H9 (cell line): ENCODE results near the gene DDRGK1. TPM values are rescaled to one million over a fixed set of nuclear protein-coding genes. Genes with fewer than 3 reads are reported as not detected.

Experiments used
- DNase-seq: peaks from one replicate; pipeline ENCODE4 v3.0.0-alpha.2; 2017
- H2AFZ ChIP-seq: one replicate; pipeline ENCODE4 v1.6.1; 2013; ENCODE audit warnings: mild to moderate bottlenecking, low read length, control low read depth, moderate library complexity
- H2AK5ac ChIP-seq: 2 replicates; pipeline ENCODE4 v1.6.1; 2013; ENCODE audit warnings: low read length, control low read depth, mixed read lengths; ENCODE audit not compliant: insufficient read length
- H2BK120ac ChIP-seq: one replicate; pipeline ENCODE4 v1.6.1; 2013; ENCODE audit warnings: low read depth, mild to moderate bottlenecking, low read length, control low read depth, inconsistent platforms; ENCODE audit not compliant: poor library complexity, severe bottlenecking
- H2BK12ac ChIP-seq: 2 replicates; pipeline ENCODE4 v1.6.1; 2013; ENCODE audit warnings: low read length, control low read depth, mixed read lengths, low read depth; ENCODE audit not compliant: insufficient read length
- H2BK15ac ChIP-seq: 2 replicates; pipeline ENCODE4 v1.6.1; 2013; ENCODE audit warnings: low read depth, low read length, control low read depth
- H2BK20ac ChIP-seq: one replicate; pipeline ENCODE4 v1.6.1; 2013; ENCODE audit warnings: low read depth, mild to moderate bottlenecking, low read length, control low read depth, inconsistent platforms; ENCODE audit not compliant: poor library complexity, severe bottlenecking
- H2BK5ac ChIP-seq: 2 replicates; pipeline ENCODE4 v1.6.1; 2013; ENCODE audit warnings: low read length, control low read depth, mixed read lengths; ENCODE audit not compliant: insufficient read length
- H3K14ac ChIP-seq: 2 replicates; pipeline ENCODE4 v1.6.1; 2013; ENCODE audit warnings: low read length, control low read depth; ENCODE audit not compliant: insufficient read depth
- H3K18ac ChIP-seq: 2 replicates; pipeline ENCODE4 v1.6.1; 2013; ENCODE audit warnings: low read depth, mild to moderate bottlenecking, mixed read lengths, low read length, control low read depth; ENCODE audit not compliant: insufficient read length
- H3K23ac ChIP-seq: 2 replicates; pipeline ENCODE4 v1.6.1; 2013; ENCODE audit warnings: low read length, control low read depth, mixed read lengths, low read depth; ENCODE audit not compliant: insufficient read length
- H3K23me2 ChIP-seq: 2 replicates; pipeline ENCODE4 v1.6.1; 2013; ENCODE audit warnings: low read depth, mild to moderate bottlenecking, mixed read lengths, low read length, control low read depth; ENCODE audit not compliant: insufficient read length, poor library complexity, severe bottlenecking
- H3K27ac ChIP-seq: 2 replicates; pipeline ENCODE4 v1.5.1; 2013; ENCODE audit warnings: low read length, control low read depth, mixed read lengths, low read depth; ENCODE audit not compliant: insufficient read length
- H3K27me3 ChIP-seq: 2 replicates; pipeline ENCODE4 v1.6.1; 2013; ENCODE audit warnings: low read length, control low read depth, inconsistent platforms; ENCODE audit not compliant: insufficient read depth
- H3K4ac ChIP-seq: 2 replicates; pipeline ENCODE4 v1.6.1; 2013; ENCODE audit warnings: low read depth, mild to moderate bottlenecking, control low read depth, inconsistent platforms, low read length, moderate library complexity
- H3K4me1 ChIP-seq: 2 replicates; pipeline ENCODE4 v1.6.1; 2013; ENCODE audit warnings: low read length, control low read depth, inconsistent platforms; ENCODE audit not compliant: insufficient read depth
- H3K4me2 ChIP-seq: 2 replicates; pipeline ENCODE4 v1.6.1; 2013; ENCODE audit warnings: low read length, control low read depth, mixed read lengths; ENCODE audit not compliant: insufficient read length, insufficient read depth
- H3K56ac ChIP-seq: 2 replicates; pipeline ENCODE4 v1.6.1; 2013; ENCODE audit warnings: low read depth, mild to moderate bottlenecking, mixed read lengths, low read length, control low read depth; ENCODE audit not compliant: insufficient read length
- H3K79me1 ChIP-seq: 2 replicates; pipeline ENCODE4 v1.6.1; 2013; ENCODE audit warnings: low read depth, mild to moderate bottlenecking, moderate library complexity, low read length, control low read depth, inconsistent platforms; ENCODE audit not compliant: insufficient read depth, poor library complexity, severe bottlenecking
- H3K79me2 ChIP-seq: 2 replicates; pipeline ENCODE4 v1.6.1; 2013; ENCODE audit warnings: low read length, control low read depth, inconsistent platforms; ENCODE audit not compliant: insufficient read depth
- H3K9ac ChIP-seq: 2 replicates; pipeline ENCODE4 v1.6.1; 2013; ENCODE audit warnings: low read length, control low read depth, mixed read lengths; ENCODE audit not compliant: insufficient read length; ENCODE audit errors: extremely low read depth
- H3K9me3 ChIP-seq: one replicate; pipeline ENCODE4 v1.6.1; 2013; ENCODE audit warnings: low read depth, low read length, inconsistent platforms; ENCODE audit not compliant: control insufficient read depth
- H3T11ph ChIP-seq: one replicate; pipeline ENCODE4 v1.6.1; 2013; ENCODE audit warnings: mild to moderate bottlenecking, low read length, control low read depth, inconsistent platforms
- H4K20me1 ChIP-seq: one replicate; pipeline ENCODE4 v1.6.1; 2013; ENCODE audit not compliant: control insufficient read depth, insufficient read length, insufficient read depth
- H4K5ac ChIP-seq: 2 replicates; pipeline ENCODE4 v1.6.1; 2013; ENCODE audit warnings: low read depth, mild to moderate bottlenecking, mixed read lengths, low read length, control low read depth; ENCODE audit not compliant: insufficient read length
- H4K8ac ChIP-seq: replicated peaks from 2 replicates; pipeline ENCODE4 v1.6.1; 2013; ENCODE audit warnings: low read length, control low read depth, mixed read lengths, low read depth; ENCODE audit not compliant: insufficient read length
- H4K91ac ChIP-seq: 2 replicates; pipeline ENCODE4 v1.6.1; 2013; ENCODE audit warnings: low read depth, mild to moderate bottlenecking, moderate library complexity, mixed read lengths, low read length, control low read depth; ENCODE audit not compliant: insufficient read length
- H3K27ac Mint-ChIP-seq, 3 experiments: 2 replicates in 2 of 3; 3 replicates in 1 of 3; pipeline ENCODE4 v1.8.0; 2020 to 2021; ENCODE audit warnings: mixed read lengths in 3 of 3, mild to moderate bottlenecking in 1 of 3, moderate library complexity in 1 of 3
- H3K27me3 Mint-ChIP-seq: 2 replicates; pipeline ENCODE4 v1.8.0; 2021; ENCODE audit warnings: low read depth, mild to moderate bottlenecking, moderate library complexity, mixed read lengths
- H3K36me3 Mint-ChIP-seq, 3 experiments: 2 replicates in 2 of 3; 3 replicates in 1 of 3; pipeline ENCODE4 v1.8.0; 2020 to 2021; ENCODE audit warnings: low read depth in 3 of 3, mixed read lengths in 3 of 3; ENCODE audit not compliant: insufficient read depth in 1 of 3
- H3K4me1 Mint-ChIP-seq, 2 experiments: 2 replicates each; pipeline ENCODE4 v1.8.0; 2020; ENCODE audit warnings: mixed read lengths in 2 of 2
- H3K4me3 Mint-ChIP-seq, 2 experiments: 2 replicates in 1 of 2; 3 replicates in 1 of 2; pipeline ENCODE4 v1.8.0; 2020 to 2021; ENCODE audit warnings: mild to moderate bottlenecking in 2 of 2, mixed read lengths in 2 of 2, moderate library complexity in 1 of 2
- H3K9me3 Mint-ChIP-seq, 2 experiments: 2 replicates in 1 of 2; 3 replicates in 1 of 2; pipeline ENCODE4 v1.8.0; 2020; ENCODE audit warnings: mild to moderate bottlenecking in 2 of 2, mixed read lengths in 2 of 2, moderate library complexity in 1 of 2
- WGBS: extraction: QIAGEN DNeasy Blood & Tissue Kit; methylation state at CpG from one replicate; pipeline ENCODE4 v1.1.7; 2013; ENCODE audit warnings: missing lambda C conversion rate, low lambda C conversion rate, mixed read lengths; ENCODE audit not compliant: insufficient read length; ENCODE audit errors: extremely low coverage; 5-methylcytosine and 5-hydroxymethylcytosine counted together
- total RNA-seq: library from RNA; stranded (reverse); gene quantifications from 2 replicates; pipeline ENCODE4 v1.2.1, GENCODE V29; 2021
- TF ChIP-seq, protein P1 (sequence below): fragments of 200-600 bp; sonication (generic); conservative IDR thresholded peaks from 3 replicates; pipeline ENCODE4 v1.8.0; 2021; ENCODE audit warnings: antibody characterized with exemption, mild to moderate bottlenecking

The DDRGK1 gene
- total RNA-seq, 1 experiment from 2014 or later: 58.1 TPM

DNA sequence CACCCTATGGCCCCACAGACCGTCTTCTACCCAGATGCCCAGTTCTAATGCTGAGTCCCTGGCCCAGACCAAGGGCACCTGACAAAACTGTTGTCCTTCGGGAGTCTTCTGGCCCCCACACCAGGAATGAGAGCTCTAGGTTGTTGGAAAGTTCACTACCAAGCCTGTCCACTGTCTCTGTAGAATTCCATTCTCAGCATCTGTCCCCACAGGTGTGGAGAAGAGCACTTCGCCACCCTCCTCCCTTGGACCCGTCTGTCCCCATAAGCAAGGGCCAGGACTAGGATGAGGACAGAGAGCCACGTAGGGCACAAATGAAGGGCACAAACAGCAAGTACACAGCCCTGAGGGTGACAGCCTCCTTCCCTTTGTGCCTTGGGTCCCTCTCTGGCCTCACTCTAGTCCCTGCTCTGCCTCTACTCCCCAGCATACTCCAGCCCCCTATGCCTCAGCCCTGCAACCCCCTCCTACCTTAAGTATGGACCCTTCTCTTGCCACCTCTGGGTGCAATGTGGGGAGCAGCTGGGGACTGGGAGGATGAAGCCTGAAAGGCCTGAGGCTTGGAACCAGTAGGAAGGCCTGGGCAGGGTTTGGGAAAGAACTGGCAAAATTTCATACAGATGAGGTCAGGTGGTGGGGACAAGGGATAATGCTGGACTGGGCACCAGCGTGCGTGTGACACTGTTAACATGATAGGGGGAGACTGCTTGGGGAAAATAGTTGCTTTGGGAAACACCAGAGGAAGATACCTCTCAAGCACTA lies 35.5 kb downstream of the DDRGK1 start:
- peak overlapping the region; percentile 80 to 96 (median 96); a peak in 6 of 7 replicates for H3K27ac Mint-ChIP-seq

More for the DNA sequence above, 35.5 kb downstream of the DDRGK1 start:
- Mint-ChIP-seq H3K27me3 (peaks cover 17% of the 10 kb centered on the region), H3K9me3 (no peaks in the 10 kb centered on the region), H3K36me3 (peaks cover 2 to 17% (median 4%) of the 10 kb centered on the region in 3 experiments; a peak in 4 of 7 replicates), H3K4me1 (peaks cover 26 to 37% of the 10 kb centered on the region in 2 experiments), H3K4me3 (peak overlapping the region; percentile 72 to 74)
- Histone ChIP-seq H3K9me3 (no peaks in the 10 kb centered on the region), H3K4me2 (peak overlapping the region; percentile 60), H2BK5ac (no peak overlapping the region), H3K9ac (no peak overlapping the region), H2AK5ac (no peak overlapping the region), H3K4ac (peak overlapping the region; percentile 10; the same call in 1 of the 2 replicates), H2BK12ac (no peak overlapping the region), H3K79me1 (no peaks in the 10 kb centered on the region), H2BK15ac (no peak overlapping the region), H2BK20ac (no peak overlapping the region), H3T11ph (no peak overlapping the region), H4K8ac (no peak overlapping the region), H3K27ac (no peak overlapping the region), H3K14ac (peak overlapping the region; percentile 98), H3K4me1 (no peaks in the 10 kb centered on the region; the same call in 1 of the 2 replicates), H3K56ac (no peak overlapping the region), H3K23me2 (peaks cover 16% of the 10 kb centered on the region), H2AFZ (no peak overlapping the region), H2BK120ac (peak overlapping the region; percentile 31), H3K23ac (no peak overlapping the region), H4K5ac (peak overlapping the region; percentile 31), H3K27me3 (no peaks in the 10 kb centered on the region), H4K91ac (no peak overlapping the region), H4K20me1 (no peaks in the 10 kb centered on the region), H3K18ac (peak overlapping the region; percentile 97), H3K79me2 (no peaks in the 10 kb centered on the region)
- no CpG with 5 or more reads among the region's 7 CpGs for WGBS
- TF ChIP-seq, protein P1, sequence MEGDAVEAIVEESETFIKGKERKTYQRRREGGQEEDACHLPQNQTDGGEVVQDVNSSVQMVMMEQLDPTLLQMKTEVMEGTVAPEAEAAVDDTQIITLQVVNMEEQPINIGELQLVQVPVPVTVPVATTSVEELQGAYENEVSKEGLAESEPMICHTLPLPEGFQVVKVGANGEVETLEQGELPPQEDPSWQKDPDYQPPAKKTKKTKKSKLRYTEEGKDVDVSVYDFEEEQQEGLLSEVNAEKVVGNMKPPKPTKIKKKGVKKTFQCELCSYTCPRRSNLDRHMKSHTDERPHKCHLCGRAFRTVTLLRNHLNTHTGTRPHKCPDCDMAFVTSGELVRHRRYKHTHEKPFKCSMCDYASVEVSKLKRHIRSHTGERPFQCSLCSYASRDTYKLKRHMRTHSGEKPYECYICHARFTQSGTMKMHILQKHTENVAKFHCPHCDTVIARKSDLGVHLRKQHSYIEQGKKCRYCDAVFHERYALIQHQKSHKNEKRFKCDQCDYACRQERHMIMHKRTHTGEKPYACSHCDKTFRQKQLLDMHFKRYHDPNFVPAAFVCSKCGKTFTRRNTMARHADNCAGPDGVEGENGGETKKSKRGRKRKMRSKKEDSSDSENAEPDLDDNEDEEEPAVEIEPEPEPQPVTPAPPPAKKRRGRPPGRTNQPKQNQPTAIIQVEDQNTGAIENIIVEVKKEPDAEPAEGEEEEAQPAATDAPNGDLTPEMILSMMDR: no peak
- no peak for DNase-seq
